Sigmoid colon (tissue), 4 donors: Measurements from ENCODE around the gene GYG1.

Source experiments
- CTCF ChIP-seq, 4 experiments: fragments of 450-650 bp in 3 of 4; fragments of 200-600 bp in 1 of 4; IDR thresholded peaks; one replicate each; pipeline ENCODE4 v1.5.1; 2016 to 2019; ENCODE audit warnings: antibody characterized with exemption in 4 of 4, mild to moderate bottlenecking in 3 of 4, moderate library complexity in 2 of 4
- EP300 ChIP-seq, 4 donors: sonication (generic); formaldehyde crosslinking; IDR thresholded peaks; one replicate each; pipeline ENCODE4 v1.6.1; 2017; ENCODE audit warnings: antibody characterized with exemption in 4 of 4
- POLR2A ChIP-seq, 2 donors: fragments of 450-650 bp; IDR thresholded peaks; one replicate each; pipeline ENCODE4 v1.6.1; 2016; ENCODE audit warnings: antibody characterized with exemption in 2 of 2, mild to moderate bottlenecking in 2 of 2, moderate library complexity in 2 of 2

- no peak for TF ChIP-seq POLR2A (IDR thresholded peaks at IDR 0.05)
- TF ChIP-seq CTCF (IDR thresholded peaks at IDR 0.05): no peak
- TF ChIP-seq EP300 (IDR thresholded peaks at IDR 0.05): no peak
Measured at GRCh38 chr3:148953094-148953493, 38.2 kb upstream of the GYG1 start.
